ENCODE measurements around the gene PARP14.

The PARP14 gene

DNA sequence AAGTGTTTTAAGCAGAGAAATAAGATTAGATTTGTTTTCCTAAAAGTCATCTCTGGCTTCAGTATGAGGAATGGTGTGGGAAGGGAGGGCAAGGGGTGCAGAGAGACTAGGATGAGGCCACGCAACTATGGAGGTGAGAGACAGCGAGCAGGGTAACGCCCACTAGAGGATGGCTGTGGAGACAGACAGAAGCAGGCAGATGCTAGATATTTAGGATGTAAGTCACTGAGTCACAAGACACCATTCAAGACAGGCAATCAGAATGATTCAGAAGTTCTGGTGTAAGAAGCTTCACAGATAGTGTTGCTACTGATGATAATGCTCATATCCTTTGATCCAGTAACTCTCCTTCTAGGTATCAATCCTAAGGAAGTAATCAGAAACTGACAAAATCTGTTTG lies 93.9 kb downstream of the PARP14 start:
- DNase-seq: no peak

DNA sequence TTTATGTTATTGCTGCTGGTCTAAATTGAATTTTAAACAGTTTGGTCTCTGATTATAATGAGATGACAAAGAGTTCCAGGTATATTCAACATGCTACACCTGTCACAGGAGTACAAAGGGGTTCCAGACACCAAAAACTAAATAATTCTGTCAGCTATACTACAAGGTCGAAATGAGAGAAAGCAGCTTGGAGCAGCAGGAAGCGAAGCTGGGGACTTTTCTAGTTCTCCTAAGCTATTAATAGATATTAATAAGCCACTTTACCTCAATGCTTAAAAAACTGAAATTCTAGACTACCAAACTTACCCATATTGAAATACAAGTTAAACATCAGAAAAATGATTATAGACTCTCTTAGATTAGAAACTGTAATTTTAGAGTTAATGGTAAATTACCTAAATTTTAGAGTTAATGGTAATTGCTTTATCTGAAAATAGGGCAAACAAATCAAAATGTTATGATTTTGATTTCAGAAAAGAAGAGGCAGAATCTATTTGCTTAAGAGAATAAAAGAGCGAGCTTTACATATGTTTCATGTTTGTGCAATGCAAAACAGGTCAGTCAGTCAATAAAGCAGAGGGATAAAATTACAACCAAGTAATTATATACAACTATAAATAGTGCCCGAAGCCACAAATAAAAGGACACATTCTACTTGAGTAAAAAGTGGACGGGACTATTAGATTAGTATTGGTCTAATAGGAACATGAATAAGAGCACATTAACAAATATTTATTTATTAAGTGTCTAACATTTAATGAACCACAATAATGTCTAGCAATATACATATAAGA lies 96.2 kb downstream of the PARP14 start:
- DNase-seq: no peak

DNA sequence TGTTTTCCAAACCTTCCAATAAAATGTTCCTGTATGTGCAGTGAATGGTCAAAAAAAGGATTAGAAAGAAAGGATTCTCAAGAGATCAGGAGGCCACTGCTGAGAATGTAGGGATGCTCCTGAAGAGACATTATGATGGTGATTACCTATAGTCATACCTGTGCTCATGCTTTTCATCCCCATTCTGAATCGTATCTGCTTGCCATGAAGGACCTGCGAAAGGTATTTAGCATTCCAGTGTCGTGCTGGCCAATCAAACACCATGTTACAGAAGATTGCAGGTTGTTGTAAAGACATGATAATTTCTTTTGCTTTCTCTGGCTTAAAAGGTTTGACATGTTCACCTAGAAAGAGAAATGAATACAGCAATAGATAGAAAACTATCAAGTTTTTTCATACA lies 96.9 kb downstream of the PARP14 start:
- no peak for DNase-seq

Data from NCI-H446 (cell line).